ENCODE measurements around the gene RAB3D. TPM values are rescaled to one million over a fixed set of nuclear protein-coding genes. Genes with fewer than 3 reads are reported as not detected.

Gene RAB3D
- total and polyA plus RNA-seq, 10 of the 15 experiments (the other 5 are each of a cell fraction or from before 2014, with no cell fraction given) = 1.1 to 15.7 (median 6.2) TPM

GRCh38 chr19:11278670-11279069, 60.8 kb downstream of the RAB3D start:
- BruUV-seq (replicated peaks) = no TSS peak
- no peak for FAIRE-seq
- POLR2A ChIA-PET = interaction anchor here (0.6 kb wide), 2 partner anchors 12 to 341 kb away, joined by 3 to 6 read pairs; no protein-coding TSS in a partner anchor
- TF ChIP-seq MEF2A (IDR thresholded peaks at IDR 0.05; ENCODE audit: insufficient read depth, low read depth, low read length) (no peak), SPI1 (IDR thresholded peaks at IDR 0.05; ENCODE audit: borderline replicate concordance, insufficient read depth, low read depth, low read length) (no peak), SMARCA5 (IDR thresholded peaks at IDR 0.05) (no peak), PRDM15 (CRISPR knock-in tag; IDR thresholded peaks at IDR 0.05) (no peak), MLLT1 (IDR thresholded peaks at IDR 0.05) (no peak), MTA2 (IDR thresholded peaks at IDR 0.05; ENCODE audit: low read depth) (no peak), YY1 (IDR thresholded peaks at IDR 0.05; ENCODE audit: low read depth, low read length) (no peak), SUZ12 (IDR thresholded peaks at IDR 0.05; ENCODE audit: unreplicated experiment) (no peak), NBN (IDR thresholded peaks at IDR 0.05) (no peak), ATF7 (IDR thresholded peaks at IDR 0.05; ENCODE audit: low read depth) (no peak)
- TF ChIP-seq, protein P1, sequence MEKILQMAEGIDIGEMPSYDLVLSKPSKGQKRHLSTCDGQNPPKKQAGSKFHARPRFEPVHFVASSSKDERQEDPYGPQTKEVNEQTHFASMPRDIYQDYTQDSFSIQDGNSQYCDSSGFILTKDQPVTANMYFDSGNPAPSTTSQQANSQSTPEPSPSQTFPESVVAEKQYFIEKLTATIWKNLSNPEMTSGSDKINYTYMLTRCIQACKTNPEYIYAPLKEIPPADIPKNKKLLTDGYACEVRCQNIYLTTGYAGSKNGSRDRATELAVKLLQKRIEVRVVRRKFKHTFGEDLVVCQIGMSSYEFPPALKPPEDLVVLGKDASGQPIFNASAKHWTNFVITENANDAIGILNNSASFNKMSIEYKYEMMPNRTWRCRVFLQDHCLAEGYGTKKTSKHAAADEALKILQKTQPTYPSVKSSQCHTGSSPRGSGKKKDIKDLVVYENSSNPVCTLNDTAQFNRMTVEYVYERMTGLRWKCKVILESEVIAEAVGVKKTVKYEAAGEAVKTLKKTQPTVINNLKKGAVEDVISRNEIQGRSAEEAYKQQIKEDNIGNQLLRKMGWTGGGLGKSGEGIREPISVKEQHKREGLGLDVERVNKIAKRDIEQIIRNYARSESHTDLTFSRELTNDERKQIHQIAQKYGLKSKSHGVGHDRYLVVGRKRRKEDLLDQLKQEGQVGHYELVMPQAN (conservative IDR thresholded peaks at IDR 0.05) = no peak
- TF ChIP-seq, protein P2, sequence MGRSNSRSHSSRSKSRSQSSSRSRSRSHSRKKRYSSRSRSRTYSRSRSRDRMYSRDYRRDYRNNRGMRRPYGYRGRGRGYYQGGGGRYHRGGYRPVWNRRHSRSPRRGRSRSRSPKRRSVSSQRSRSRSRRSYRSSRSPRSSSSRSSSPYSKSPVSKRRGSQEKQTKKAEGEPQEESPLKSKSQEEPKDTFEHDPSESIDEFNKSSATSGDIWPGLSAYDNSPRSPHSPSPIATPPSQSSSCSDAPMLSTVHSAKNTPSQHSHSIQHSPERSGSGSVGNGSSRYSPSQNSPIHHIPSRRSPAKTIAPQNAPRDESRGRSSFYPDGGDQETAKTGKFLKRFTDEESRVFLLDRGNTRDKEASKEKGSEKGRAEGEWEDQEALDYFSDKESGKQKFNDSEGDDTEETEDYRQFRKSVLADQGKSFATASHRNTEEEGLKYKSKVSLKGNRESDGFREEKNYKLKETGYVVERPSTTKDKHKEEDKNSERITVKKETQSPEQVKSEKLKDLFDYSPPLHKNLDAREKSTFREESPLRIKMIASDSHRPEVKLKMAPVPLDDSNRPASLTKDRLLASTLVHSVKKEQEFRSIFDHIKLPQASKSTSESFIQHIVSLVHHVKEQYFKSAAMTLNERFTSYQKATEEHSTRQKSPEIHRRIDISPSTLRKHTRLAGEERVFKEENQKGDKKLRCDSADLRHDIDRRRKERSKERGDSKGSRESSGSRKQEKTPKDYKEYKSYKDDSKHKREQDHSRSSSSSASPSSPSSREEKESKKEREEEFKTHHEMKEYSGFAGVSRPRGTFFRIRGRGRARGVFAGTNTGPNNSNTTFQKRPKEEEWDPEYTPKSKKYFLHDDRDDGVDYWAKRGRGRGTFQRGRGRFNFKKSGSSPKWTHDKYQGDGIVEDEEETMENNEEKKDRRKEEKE (IDR thresholded peaks at IDR 0.05) = no peak
- TF ChIP-seq, protein P3, sequence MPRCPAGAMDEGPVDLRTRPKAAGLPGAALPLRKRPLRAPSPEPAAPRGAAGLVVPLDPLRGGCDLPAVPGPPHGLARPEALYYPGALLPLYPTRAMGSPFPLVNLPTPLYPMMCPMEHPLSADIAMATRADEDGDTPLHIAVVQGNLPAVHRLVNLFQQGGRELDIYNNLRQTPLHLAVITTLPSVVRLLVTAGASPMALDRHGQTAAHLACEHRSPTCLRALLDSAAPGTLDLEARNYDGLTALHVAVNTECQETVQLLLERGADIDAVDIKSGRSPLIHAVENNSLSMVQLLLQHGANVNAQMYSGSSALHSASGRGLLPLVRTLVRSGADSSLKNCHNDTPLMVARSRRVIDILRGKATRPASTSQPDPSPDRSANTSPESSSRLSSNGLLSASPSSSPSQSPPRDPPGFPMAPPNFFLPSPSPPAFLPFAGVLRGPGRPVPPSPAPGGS (IDR thresholded peaks at IDR 0.05; ENCODE audit: borderline replicate concordance, insufficient read depth, low read depth, low read length, poor library complexity, severe bottlenecking) = no peak

More at GRCh38 chr19:11278670-11279069, 60.8 kb downstream of the RAB3D start:
- CTCF ChIA-PET = interaction anchor here (0.6 to 1.5 kb wide), 6 partner anchors 13 to 204 kb away, joined by 3 to 4 read pairs (median 3); partner anchors contain the start of genes CCDC159, DOCK6 and TMEM205
- in situ Hi-C loops (cut with MboI) = no loop called here
- DNase-seq (ENCODE audit: low read depth, low spot score) (no peak), ATAC-seq (no peak)
- RAD21 ChIA-PET (ENCODE audit: unreplicated experiment) = no interaction called here
- Histone ChIP-seq H3K27me3 (replicated peaks in 1 of 2; ENCODE audit: control insufficient read depth in 2 of 2, insufficient read depth in 2 of 2, low read length in 1 of 2) (no peaks in the 10 kb centered on the region), H3K79me2 (ENCODE audit: control insufficient read depth, insufficient read depth, low read length) (no peaks in the 10 kb centered on the region), H3K4me2 (ENCODE audit: control insufficient read depth, insufficient read depth) (no peak overlapping the region), H4K20me1 (ENCODE audit: control insufficient read depth, insufficient read depth) (no peaks in the 10 kb centered on the region), H3K4me1 (ENCODE audit: control insufficient read depth, insufficient read depth, low read length) (peaks cover 9% of the 10 kb centered on the region), H3K36me3 (ENCODE audit: control insufficient read depth in 2 of 2, insufficient read depth in 2 of 2, low read length in 1 of 2) (no peaks in the 10 kb centered on the region), H3K27ac (ENCODE audit: control insufficient read depth, insufficient read depth) (no peak overlapping the region), H3K9me3 (replicated peaks; ENCODE audit: control insufficient read depth, insufficient read depth, low read length) (no peaks in the 10 kb centered on the region; the same call in 2 of the 3 replicates), H2AFZ (ENCODE audit: control insufficient read depth, low read depth, low read length) (no peak overlapping the region), H3K4me3 (no peak overlapping the region), H3K9ac (ENCODE audit: control insufficient read depth, insufficient read depth, low read length) (no peak overlapping the region)
- SMC1A ChIA-PET (ENCODE audit: uncharacterized antibody, unreplicated experiment) = no interaction called here
- intact Hi-C loops (cut with micrococcal nuclease; ENCODE audit: unreplicated experiment) = no loop called here
- WGBS (ENCODE audit: insufficient coverage, insufficient replicate concordance, low lambda C conversion rate, missing lambda C conversion rate) = 59% methylated on average over 5 of the region's 6 CpGs

Measured in GM12878 (cell line).